Stimulated activated CD4-positive, alpha-beta T cell treated with anti-CD3 and anti-CD28 coated beads, Interleukin-1b, Interleukin-23, amount 100 ng/mL, for 4 hours (primary cell): ENCODE results near the gene HOMER3.

ENCODE experiments used
- DNase-seq, 2 donors: peaks; one replicate each; pipeline ENCODE4 v3.0.0-alpha.2; 2020; ENCODE audit warnings: low read depth in 2 of 2

Gene HOMER3

GRCh38 chr19:18879579-18880373 lies 61.2 kb downstream of the HOMER3 start:
- no peak for DNase-seq
